Daoy (cell line): Measurements from ENCODE around the gene KRT80. TPM values are rescaled to one million over a fixed set of nuclear protein-coding genes. Genes with fewer than 3 reads are reported as not detected.

Source experiments
- DNase-seq: peaks from one replicate; pipeline ENCODE4 v3.0.0-alpha.2; 2015; ENCODE audit warnings: low read depth
- total RNA-seq: library from RNA; depleted of rRNA; stranded (reverse); fragments of >200 nt; shearing (Covaris generic); gene quantifications from 2 replicates; pipeline ENCODE4 v1.2.3, GENCODE V29; 2014

KRT80 gene
- total RNA-seq, 1 experiment from 2014 or later = 4.4 TPM

GRCh38 chr12:52155048-52155868, 36.6 kb downstream of the KRT80 start:
- peak; percentile 54 for DNase-seq

- no peak for DNase-seq
These were observed 38.9 kb downstream of the KRT80 start for GRCh38 chr12:52152905-52153317.

GRCh38 chr12:52151837-52152783, 39.7 kb downstream of the KRT80 start:
- peak; percentile 82 for DNase-seq

DNA sequence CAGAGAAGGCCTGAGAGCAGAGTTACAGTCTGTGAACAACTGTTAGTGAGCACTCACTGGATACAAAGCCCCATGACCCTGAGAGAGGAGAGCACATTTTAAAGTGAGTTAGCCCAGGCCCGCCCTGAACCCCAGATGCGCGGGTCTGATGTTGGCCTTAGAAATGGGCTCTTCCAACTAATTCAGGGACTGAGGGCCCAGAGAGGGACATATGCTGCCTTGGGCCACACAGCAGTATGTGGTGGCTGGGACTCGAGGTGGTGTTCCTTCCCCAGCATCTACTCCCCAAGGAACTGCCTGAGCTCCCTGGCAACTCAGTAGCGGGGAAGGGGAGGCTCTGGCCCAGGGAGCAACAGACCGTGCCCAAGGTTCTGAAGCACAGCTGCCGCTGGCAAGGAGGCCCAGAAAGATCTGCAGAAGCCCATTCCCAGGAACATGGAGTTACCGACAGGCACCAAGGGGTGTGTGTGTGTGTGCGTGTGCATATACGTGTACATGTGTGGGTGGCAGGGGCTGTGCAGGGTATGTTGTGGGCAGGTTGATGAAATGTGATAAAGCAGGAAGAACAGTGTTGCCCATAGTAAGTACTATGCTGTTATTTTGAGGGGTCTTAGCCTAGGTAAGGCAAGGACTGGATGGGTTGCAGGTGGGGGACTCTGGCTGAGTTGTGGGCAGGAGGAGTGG, 40.5 kb downstream of the KRT80 start:
- no peak for DNase-seq

- peak; percentile 69 for DNase-seq
These were observed 42.1 kb downstream of the KRT80 start for GRCh38 chr12:52149651-52150241.

- peak; percentile 36 for DNase-seq
These were observed 42.6 kb downstream of the KRT80 start for GRCh38 chr12:52149182-52149641.

- DNase-seq = peak; percentile 89
These were observed 43.2 kb downstream of the KRT80 start for GRCh38 chr12:52148464-52149181.

GRCh38 chr12:52147964-52148463, 43.8 kb downstream of the KRT80 start:
- peak; percentile 75 for DNase-seq

DNA sequence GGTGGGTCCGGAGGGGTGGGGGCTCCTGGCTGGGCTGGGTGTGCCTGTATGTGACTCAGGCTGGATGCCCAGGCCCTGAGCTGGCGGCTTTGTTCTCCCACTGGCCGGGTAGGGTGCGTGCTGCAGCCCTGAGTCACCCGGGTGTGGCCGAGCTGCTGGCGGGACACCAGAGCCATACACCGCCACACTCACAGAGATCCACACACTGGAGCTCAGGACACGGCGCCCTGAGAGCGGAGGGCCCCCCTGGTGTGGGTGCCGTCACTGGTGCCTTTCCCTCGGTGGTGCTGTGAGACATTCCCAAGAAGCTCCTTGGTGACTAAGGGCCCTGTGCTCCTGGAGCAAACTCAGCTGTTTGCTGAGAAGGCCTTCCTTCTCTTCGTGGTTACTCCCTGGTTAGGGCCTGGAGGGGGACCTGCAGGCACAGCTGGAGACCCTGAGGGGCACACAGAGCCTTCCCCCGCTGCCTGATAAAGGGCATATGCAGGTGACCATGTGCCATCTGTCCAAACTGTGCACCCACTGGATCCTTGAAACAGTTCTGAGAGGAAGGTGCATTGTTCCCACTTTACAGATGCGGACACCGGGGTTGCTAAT, 44.3 kb downstream of the KRT80 start:
- DNase-seq = peak; percentile 100

DNA sequence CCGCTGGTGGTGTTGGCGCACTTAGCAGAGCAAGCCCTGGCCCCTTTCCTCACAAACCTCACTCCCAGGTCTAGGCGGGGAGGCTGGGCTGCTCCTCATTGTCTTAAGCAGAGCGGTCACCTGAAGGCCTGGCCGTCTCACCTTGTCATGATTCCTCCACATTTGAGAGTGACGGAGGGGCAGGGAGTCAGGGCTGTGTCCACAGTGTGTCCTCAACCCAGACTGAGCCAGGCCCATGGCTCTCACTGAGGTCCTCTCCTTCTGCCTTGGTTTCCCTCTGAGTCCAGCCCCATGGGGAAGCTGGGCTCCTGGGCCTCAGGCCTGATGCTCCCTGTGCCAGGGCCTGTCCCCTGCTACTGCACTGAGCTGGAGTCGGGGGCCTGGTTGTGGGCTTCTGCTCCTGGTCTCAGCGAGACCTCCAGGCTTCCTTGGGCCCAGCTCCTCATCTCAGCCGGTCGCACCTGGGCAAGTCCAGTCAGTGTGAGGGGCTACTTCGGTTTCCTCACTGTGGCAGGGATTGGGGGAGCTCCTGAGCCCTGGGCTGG, 44.9 kb downstream of the KRT80 start:
- no peak for DNase-seq

DNA sequence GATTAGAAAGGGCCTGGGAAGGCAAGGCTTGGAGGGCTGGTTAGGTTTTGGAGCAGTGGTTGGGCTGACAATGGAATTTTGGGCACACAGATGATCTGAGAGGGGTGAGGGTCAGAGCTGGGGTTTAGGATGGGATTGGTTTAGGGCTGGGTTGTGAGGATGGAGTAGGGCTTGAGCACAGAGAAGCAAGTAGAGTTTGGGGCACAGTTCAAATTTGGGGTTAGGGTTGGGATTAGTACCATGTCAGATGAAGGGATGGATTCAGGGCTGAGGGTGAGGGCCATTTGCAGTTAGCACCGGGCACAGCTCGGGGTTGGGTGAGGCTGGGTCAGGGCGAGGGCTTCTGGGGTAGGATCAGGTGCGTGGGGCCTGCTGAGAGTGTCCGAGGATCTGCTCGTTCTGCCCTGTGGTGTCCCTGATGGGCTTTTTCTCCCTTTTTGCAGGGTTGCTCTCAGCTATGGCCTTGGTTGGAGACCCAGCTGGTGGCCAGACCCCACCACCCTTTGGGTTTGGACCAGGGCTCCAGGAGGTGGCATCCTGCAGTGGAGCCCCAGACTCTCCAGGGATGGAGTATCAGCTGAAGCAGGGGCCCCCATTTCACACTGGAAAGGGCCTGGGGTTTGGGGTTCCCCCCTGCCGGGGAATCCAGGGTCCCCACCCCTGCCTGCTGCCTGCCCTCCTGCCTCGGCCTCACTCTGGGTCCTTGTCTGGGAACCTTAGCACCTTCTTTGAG, 45.6 kb downstream of the KRT80 start:
- no peak for DNase-seq

GRCh38 chr12:52145228-52146088, 46.4 kb downstream of the KRT80 start:
- DNase-seq = peak; percentile 53

DNA sequence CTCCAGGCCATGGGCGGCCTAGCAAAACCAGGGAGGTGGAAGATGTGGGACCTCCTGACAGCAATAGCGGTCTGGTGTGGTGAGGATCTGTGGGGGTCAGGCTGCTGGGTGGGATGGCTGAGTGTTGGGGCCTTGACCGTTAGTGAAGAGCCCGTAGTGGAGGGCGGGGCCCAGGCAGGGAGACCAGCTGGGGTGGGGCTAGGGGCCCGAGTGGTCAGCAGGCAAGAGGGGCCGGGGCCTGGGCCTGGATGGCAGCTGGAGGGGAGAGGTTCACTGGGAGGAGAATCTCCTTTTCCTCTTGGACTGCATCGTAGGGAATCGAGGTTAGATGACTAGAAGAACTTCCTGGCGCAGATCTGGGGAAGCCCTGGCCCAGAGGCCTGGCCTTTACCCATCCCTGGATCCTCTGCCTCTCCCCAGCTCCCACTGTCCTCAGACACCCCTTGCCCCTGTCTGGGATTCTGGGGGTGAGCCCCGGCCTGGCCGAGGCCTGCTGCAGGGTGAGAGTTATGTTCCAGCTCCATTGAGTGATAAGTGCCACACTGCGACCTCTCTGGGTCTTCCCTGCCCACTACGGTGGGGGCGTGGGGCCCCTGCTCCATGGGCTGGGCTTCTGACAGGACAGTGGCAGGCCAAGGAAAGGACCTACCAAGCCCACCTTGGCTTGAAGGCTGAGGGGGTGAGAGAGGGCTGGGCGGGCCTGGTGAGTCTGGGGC, 47.1 kb downstream of the KRT80 start:
- no peak for DNase-seq

DNA sequence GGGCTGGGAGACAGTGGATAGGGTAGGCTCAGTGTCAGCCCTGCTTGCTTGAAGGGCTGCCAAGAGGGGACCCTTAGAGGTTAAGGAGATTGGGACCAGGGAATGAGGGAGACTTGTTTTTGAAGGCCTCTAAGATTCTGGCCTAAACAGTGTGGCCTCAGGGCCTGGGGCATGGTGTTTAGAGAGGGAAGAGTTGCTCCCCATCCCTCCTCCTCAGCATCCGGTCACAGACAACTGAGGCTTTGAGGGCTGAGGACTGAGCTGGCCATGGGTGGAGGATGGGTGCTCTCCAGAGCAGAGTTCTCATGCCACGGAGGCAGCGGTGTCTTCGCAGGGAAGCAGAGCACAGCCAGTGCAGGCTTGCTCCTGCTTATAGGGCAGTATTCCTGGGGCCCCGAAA, 49.4 kb downstream of the KRT80 start:
- DNase-seq = no peak

- no peak for DNase-seq
These were observed 49.9 kb downstream of the KRT80 start for GRCh38 chr12:52141875-52142274.

- no peak for DNase-seq
These were observed 50.5 kb downstream of the KRT80 start for GRCh38 chr12:52141306-52141705.

DNA sequence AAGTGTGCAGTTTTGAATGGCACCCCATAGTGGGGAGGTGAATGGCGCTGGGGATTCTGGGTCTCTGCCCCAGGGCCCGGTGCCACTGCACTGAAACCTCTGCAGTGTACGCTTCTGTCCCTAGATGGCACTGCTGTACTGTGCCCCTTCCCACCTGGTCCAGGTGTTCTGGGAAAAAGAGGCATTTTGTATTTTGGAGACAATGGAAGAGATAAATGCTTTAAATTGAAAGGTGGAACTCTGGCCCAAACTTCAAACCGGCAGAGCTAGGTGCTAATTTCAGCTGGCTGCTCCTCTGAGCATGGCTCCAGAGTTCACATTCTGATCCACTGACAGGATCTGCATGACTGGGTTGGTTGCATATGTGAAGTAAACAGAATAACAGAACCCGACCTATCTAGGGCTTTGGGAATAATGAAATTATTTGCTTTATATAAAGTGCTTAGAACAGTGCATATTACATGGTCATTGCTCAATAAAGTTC, 52.2 kb downstream of the KRT80 start:
- peak; percentile 69 for DNase-seq
